Stomach (tissue), 4 donors: ENCODE data around the gene NR4A3.

Experiments
- EP300 ChIP-seq: sonication (generic); formaldehyde crosslinking; IDR thresholded peaks from one replicate; pipeline ENCODE4 v1.6.1; 2017; ENCODE audit warnings: antibody characterized with exemption
- POLR2A ChIP-seq, 4 donors: fragments of 450-650 bp; IDR thresholded peaks; one replicate each; pipeline ENCODE4 v1.6.1; 2016; ENCODE audit warnings: antibody characterized with exemption in 4 of 4, control low read depth in 2 of 4, mild to moderate bottlenecking in 1 of 4, moderate library complexity in 1 of 4
- TF ChIP-seq, protein P1 (sequence below), 7 experiments: fragments of 450-650 bp in 4 of 7; fragments of 200-600 bp in 3 of 7; sonication (generic) in 3 of 7; IDR thresholded peaks; one replicate each; pipeline ENCODE4 v1.5.1; 2016 to 2019; ENCODE audit warnings: antibody characterized with exemption in 7 of 7, control low read depth in 2 of 7, mild to moderate bottlenecking in 1 of 7

DNA sequence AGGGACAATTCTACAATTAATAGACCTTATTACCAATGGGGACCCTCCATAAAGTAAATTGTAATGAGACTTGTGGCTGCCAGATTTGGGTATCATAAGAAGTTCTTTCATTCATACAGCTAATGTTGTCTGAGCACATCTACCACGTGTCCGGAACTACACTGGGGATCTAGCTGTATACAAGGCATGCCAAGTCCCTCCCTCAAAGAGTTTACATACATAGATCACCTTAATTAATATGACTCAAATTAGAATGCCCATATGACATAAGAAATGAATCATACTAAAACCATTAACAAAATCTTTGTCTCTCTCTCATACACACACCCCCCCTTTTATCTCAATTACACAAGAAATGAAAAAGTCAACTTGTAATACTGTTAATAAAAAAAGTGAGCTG is 18.0 kb upstream of the NR4A3 start:
- TF ChIP-seq, protein P1, sequence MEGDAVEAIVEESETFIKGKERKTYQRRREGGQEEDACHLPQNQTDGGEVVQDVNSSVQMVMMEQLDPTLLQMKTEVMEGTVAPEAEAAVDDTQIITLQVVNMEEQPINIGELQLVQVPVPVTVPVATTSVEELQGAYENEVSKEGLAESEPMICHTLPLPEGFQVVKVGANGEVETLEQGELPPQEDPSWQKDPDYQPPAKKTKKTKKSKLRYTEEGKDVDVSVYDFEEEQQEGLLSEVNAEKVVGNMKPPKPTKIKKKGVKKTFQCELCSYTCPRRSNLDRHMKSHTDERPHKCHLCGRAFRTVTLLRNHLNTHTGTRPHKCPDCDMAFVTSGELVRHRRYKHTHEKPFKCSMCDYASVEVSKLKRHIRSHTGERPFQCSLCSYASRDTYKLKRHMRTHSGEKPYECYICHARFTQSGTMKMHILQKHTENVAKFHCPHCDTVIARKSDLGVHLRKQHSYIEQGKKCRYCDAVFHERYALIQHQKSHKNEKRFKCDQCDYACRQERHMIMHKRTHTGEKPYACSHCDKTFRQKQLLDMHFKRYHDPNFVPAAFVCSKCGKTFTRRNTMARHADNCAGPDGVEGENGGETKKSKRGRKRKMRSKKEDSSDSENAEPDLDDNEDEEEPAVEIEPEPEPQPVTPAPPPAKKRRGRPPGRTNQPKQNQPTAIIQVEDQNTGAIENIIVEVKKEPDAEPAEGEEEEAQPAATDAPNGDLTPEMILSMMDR (IDR thresholded peaks at IDR 0.05), result no peak
- TF ChIP-seq POLR2A (IDR thresholded peaks at IDR 0.05), result no peak
- TF ChIP-seq EP300, result no peak
